Activated CD4-positive, alpha-beta memory T cell treated with anti-CD3 and anti-CD28 coated beads for 36 hours (primary cell): ENCODE data around the gene PPP4R1. TPM values are rescaled to one million over a fixed set of nuclear protein-coding genes. Genes with fewer than 3 reads are reported as not detected.

ENCODE experiments used
- CTCF ChIA-PET: fragments of 350-600 bp; sonication (Branson Sonifier 250); formaldehyde crosslinking; loops from one replicate; lab custom pipeline; 2021; ENCODE audit warnings: antibody characterized with exemption, inconsistent platforms; lab: Charles Lee
- POLR2A ChIA-PET: fragments of 350-600 bp; sonication (Branson Sonifier 250); formaldehyde crosslinking; loops from one replicate; lab custom pipeline; 2021; ENCODE audit warnings: antibody characterized with exemption; lab: Charles Lee
- DNase-seq: peaks from one replicate; pipeline ENCODE4 v3.0.0-alpha.2; 2020
- H3K27ac Mint-ChIP-seq: one replicate; pipeline ENCODE4 v1.8.0; 2021; ENCODE audit warnings: mixed read lengths
- H3K27me3 Mint-ChIP-seq: one replicate; pipeline ENCODE4 v1.8.0; 2021; ENCODE audit warnings: mixed read lengths
- H3K36me3 Mint-ChIP-seq: one replicate; pipeline ENCODE4 v1.8.0; 2021; ENCODE audit warnings: mixed read lengths
- H3K4me1 Mint-ChIP-seq: one replicate; pipeline ENCODE4 v1.8.0; 2021; ENCODE audit warnings: low read depth, mixed read lengths
- H3K4me3 Mint-ChIP-seq: one replicate; pipeline ENCODE4 v1.8.0; 2021; ENCODE audit warnings: mild to moderate bottlenecking, mixed read lengths
- H3K9me3 Mint-ChIP-seq: one replicate; pipeline ENCODE4 v1.8.0; 2021; ENCODE audit warnings: mixed read lengths
- intact Hi-C: fragments of 100-400 bp; cut with micrococcal nuclease; formaldehyde crosslinking; loops from one replicate; pipeline ENCODE4 v1.15.1; 2023
- total RNA-seq, 2 experiments: library from RNA; stranded (reverse); gene quantifications; one replicate each; pipeline ENCODE4 v1.2.3, GENCODE V29; 2021

Gene PPP4R1
- total RNA-seq, 2 experiments from 2014 or later, result 39.3 to 44.5 TPM

- intact Hi-C loops, result loop anchor here (1.0 to 5.0 kb wide), 5 partner anchors 39 to 862 kb away; partner anchors contain the start of genes RALBP1 and TWSG1
- CTCF ChIA-PET, result interaction anchor here (0.6 to 2.1 kb wide), 39 partner anchors 9 to 864 kb away, joined by 3 to 11 read pairs (median 4); partner anchors contain the start of genes RALBP1 and TWSG1
- no peak overlapping the region for H3K27ac Mint-ChIP-seq
- no peaks in the 10 kb centered on the region for H3K27me3 Mint-ChIP-seq
- peaks cover 6% of the 10 kb centered on the region for H3K36me3 Mint-ChIP-seq
- H3K4me3 Mint-ChIP-seq, result no peak overlapping the region
- H3K9me3 Mint-ChIP-seq, result no peaks in the 10 kb centered on the region
- DNase-seq, result no peak
- H3K4me1 Mint-ChIP-seq, result peaks cover 3% of the 10 kb centered on the region
- POLR2A ChIA-PET, result interaction anchor here (0.5 kb wide), 1 partner anchor 400 kb away, joined by 4 read pairs; no protein-coding TSS in a partner anchor
Measured at GRCh38 chr18:9516437-9517064, 97.8 kb downstream of the PPP4R1 start.

- H3K4me1 Mint-ChIP-seq, result peaks cover 3% of the 10 kb centered on the region
- no peak for DNase-seq
- no peaks in the 10 kb centered on the region for H3K9me3 Mint-ChIP-seq
- no peaks in the 10 kb centered on the region for H3K27me3 Mint-ChIP-seq
- peaks cover 6% of the 10 kb centered on the region for H3K36me3 Mint-ChIP-seq
- CTCF ChIA-PET, result interaction anchor here (0.6 to 1.5 kb wide), 3 partner anchors 91 to 179 kb away, joined by 3 to 5 read pairs (median 3); partner anchors contain the start of gene TWSG1
- no peak overlapping the region for H3K4me3 Mint-ChIP-seq
- H3K27ac Mint-ChIP-seq, result no peak overlapping the region
- intact Hi-C loops, result no loop called here
- POLR2A ChIA-PET, result no interaction called here
Measured at GRCh38 chr18:9513971-9514512, 100.3 kb downstream of the PPP4R1 start.

DNA sequence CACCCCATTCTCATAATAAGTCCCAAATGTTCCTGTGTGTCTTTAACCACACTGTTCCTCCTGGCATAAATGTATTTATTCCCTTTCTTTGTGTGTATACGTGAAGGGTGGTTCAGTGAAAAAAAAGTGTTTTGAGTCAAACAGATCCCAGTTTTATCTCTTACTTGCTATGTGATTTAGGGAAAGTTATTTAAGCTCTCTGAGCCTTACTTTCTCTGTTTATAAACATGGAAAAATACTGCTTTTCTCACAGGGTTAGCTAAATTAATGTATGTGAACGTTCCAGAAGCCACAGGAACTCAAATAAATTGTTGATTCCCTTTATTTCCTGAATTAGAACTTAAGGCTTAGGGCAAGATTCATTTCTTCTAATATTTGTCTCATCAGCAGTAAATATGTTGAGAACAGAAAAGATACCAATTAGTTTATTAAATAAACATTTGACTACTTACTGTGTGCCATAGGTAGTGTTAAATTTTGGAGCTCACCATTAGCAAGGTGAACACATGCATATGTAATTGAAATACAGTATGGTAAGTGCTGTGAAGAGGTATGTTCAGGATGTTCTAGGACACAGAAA lies 105.8 kb downstream of the PPP4R1 start:
- no peak overlapping the region for H3K4me3 Mint-ChIP-seq

DNA sequence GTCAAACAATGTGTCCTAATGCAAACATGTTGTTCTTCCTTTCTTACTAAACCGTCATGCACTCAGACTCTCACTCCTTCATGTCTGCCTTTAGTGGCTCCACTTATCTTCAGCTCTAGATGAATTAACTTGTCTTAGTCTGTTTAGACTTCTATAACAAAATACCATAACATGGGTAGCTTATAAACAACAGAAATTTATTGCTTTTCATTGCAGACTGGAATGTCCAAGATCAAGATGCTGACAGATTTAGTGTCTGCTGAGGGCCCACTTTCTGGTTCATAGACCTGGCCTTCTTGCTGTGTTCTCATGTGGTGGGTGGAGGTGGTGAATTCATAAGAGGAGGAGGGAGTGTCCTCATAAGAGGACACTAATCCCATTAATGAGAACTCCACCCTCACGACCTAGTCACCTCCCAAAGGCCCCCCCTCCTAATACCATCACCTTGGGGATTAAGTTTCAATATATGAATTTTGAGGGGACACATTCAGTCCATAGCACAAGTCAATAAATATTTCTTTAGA lies 106.7 kb downstream of the PPP4R1 start:
- Mint-ChIP-seq H3K9me3 (peaks cover 10% of the 10 kb centered on the region), H3K4me1 (peaks cover 30% of the 10 kb centered on the region), H3K36me3 (peaks cover 5% of the 10 kb centered on the region), H3K27ac (no peak overlapping the region), H3K27me3 (no peaks in the 10 kb centered on the region), H3K4me3 (no peak overlapping the region)
- POLR2A ChIA-PET, result interaction anchor here (0.6 kb wide), 1 partner anchor 13 kb away, joined by 3 read pairs; no protein-coding TSS in a partner anchor
- intact Hi-C loops, result no loop called here
- DNase-seq, result no peak
- CTCF ChIA-PET, result interaction anchor here (2.0 kb wide), 1 partner anchor 9 kb away, joined by 9 read pairs; no protein-coding TSS in a partner anchor

More for the DNA sequence above, 105.8 kb downstream of the PPP4R1 start:
- intact Hi-C loops, result no loop called here
- H3K9me3 Mint-ChIP-seq, result peaks cover 1% of the 10 kb centered on the region
- H3K4me1 Mint-ChIP-seq, result peaks cover 30% of the 10 kb centered on the region
- no peak overlapping the region for H3K27ac Mint-ChIP-seq
- no peaks in the 10 kb centered on the region for H3K27me3 Mint-ChIP-seq
- H3K36me3 Mint-ChIP-seq, result no peaks in the 10 kb centered on the region
- ChIA-PET CTCF (no interaction called here), POLR2A (no interaction called here)
- no peak for DNase-seq

DNA sequence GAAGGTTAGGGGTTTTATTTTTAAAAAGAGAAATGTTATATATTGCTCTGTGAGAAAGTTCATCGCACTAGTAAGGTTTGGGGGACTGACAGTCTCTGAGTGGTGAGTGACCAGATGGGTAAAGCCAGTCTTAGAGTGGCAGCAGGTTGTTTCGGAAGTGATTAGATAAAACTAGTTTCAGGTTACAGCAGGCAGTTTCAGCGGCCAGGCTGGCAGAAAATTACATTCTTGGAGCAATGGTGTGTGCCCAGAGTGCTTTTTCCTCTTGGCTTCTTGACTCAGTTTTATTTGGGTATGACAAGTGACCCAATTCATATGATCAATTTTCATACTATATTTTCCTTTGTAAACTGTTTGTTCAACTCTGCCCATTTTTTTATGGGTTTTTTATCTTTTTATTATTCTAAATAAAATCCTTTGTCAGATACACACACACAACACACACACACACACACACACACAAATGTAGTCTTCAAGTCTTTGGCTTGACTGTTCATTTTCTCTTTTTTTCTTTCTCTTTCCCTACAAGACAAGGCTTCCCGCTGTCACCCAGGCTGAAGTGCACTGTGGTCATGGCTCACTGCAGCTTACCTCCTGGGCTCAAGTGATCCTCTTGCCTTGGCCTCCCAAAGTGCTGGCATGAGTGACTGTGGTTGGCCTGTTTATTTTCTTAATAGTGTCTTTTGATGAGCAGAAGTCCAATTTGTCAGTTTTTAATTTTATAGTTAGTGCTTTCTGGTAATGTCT lies 108.1 kb downstream of the PPP4R1 start:
- Mint-ChIP-seq H3K4me3 (no peak overlapping the region), H3K27me3 (no peaks in the 10 kb centered on the region), H3K27ac (no peak overlapping the region), H3K36me3 (peaks cover 14% of the 10 kb centered on the region), H3K4me1 (peaks cover 30% of the 10 kb centered on the region), H3K9me3 (peaks cover 20% of the 10 kb centered on the region)
- intact Hi-C loops, result no loop called here
- POLR2A ChIA-PET, result no interaction called here
- CTCF ChIA-PET, result interaction anchor here (2.0 kb wide), 1 partner anchor 11 kb away, joined by 9 read pairs; no protein-coding TSS in a partner anchor
- no peak for DNase-seq

Other genes starting within 250 kb of the PPP4R1 start
- 10 to 100 TPM; 53.1 to 54.7 TPM for gene RALBP1, start 139.0 kb downstream of the PPP4R1 start, total RNA-seq
- gene RAB31, start 93.7 kb upstream of the PPP4R1 start, total RNA-seq, result under 1 TPM; 0.58 to 0.71 TPM